ENCODE results near the gene CACNA2D1. TPM values are rescaled to one million over a fixed set of nuclear protein-coding genes. Genes with fewer than 3 reads are reported as not detected.

The CACNA2D1 gene
- total RNA-seq, 1 experiment from 2014 or later: 0.77 TPM

DNA sequence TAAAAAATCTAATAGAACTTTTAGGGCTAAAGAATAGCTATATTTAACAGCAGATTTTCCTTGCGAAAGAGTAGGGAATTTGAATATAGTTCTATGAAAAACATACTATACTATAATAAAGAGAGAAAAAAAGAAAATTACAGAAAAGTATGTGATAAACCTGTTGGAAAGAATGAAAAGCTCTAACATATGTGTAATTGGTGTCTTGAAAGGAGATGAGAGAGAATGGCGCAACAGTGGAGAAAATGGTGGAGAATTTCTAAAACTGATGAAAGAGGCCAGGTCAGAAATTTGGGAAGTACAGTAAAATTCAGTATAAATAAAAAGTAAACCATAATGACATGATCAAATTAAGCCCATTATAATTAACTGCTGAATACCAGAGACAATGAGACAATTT lies 20.8 kb upstream of the CACNA2D1 start:
- Histone ChIP-seq H3F3A (ENCODE audit: low read length, unreplicated experiment) (no peaks in the 10 kb centered on the region), H3K9me3 (ENCODE audit: low read length) (no peaks in the 10 kb centered on the region), H2AFZ (ENCODE audit: low read length) (no peak overlapping the region), H4K20me1 (ENCODE audit: low read length) (no peaks in the 10 kb centered on the region), H3K4me3 (ENCODE audit: low read length) (no peak overlapping the region), H3K36me3 (ENCODE audit: low read depth, low read length) (no peaks in the 10 kb centered on the region), H3K9me2 (replicated peaks; ENCODE audit: low read length) (no peaks in the 10 kb centered on the region), H3K4me2 (ENCODE audit: low read length) (no peak overlapping the region), H3K79me2 (ENCODE audit: low read length) (no peaks in the 10 kb centered on the region), H3K27ac (ENCODE audit: low read length) (no peak overlapping the region), H3K4me1 (ENCODE audit: insufficient read depth, low read length) (no peaks in the 10 kb centered on the region), H3K27me3 (ENCODE audit: low read length) (peaks cover 24% of the 10 kb centered on the region; the same call in 1 of the 2 replicates), H3K9ac (ENCODE audit: low read length) (no peak overlapping the region)
- TF ChIP-seq, protein P1, sequence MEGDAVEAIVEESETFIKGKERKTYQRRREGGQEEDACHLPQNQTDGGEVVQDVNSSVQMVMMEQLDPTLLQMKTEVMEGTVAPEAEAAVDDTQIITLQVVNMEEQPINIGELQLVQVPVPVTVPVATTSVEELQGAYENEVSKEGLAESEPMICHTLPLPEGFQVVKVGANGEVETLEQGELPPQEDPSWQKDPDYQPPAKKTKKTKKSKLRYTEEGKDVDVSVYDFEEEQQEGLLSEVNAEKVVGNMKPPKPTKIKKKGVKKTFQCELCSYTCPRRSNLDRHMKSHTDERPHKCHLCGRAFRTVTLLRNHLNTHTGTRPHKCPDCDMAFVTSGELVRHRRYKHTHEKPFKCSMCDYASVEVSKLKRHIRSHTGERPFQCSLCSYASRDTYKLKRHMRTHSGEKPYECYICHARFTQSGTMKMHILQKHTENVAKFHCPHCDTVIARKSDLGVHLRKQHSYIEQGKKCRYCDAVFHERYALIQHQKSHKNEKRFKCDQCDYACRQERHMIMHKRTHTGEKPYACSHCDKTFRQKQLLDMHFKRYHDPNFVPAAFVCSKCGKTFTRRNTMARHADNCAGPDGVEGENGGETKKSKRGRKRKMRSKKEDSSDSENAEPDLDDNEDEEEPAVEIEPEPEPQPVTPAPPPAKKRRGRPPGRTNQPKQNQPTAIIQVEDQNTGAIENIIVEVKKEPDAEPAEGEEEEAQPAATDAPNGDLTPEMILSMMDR (conservative IDR thresholded peaks at IDR 0.05; ENCODE audit: low read depth, low read length): no peak
- TF ChIP-seq EZH2 (IDR thresholded peaks at IDR 0.05; ENCODE audit: low read length, unreplicated experiment) (no peak), EZH2phosphoT487 (IDR thresholded peaks at IDR 0.05; ENCODE audit: borderline replicate concordance, low read length) (no peak)
- BruUV-seq (replicated peaks): no TSS peak
- intact Hi-C loops (cut with micrococcal nuclease): no loop called here
- DNase-seq (no peak), ATAC-seq (no peak)
- CTCF ChIA-PET: no interaction called here
- POLR2A ChIA-PET (ENCODE audit: unreplicated experiment): interaction anchor here (0.6 kb wide), 1 partner anchor 83 kb away, joined by 7 read pairs; no protein-coding TSS in a partner anchor

DNA sequence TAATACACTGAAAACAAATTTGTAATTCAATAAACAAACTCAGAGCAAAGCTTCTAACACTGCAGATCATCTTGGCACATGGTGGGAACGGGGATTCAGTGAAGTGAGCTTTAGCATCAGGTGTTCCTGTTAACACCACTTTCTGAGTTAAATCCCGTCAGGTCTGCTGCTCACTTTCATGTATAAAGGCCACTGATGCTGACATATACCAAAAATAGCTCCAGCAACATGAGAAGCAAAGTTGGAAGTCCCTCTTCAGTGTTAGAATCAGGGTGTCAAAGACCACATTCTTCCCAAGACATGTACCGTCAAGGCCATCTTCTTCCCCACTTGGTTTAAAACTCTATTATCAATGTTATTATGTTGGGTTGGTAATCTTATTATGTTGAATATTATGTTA lies 11.7 kb upstream of the CACNA2D1 start:
- H3K4me3 ChIP-seq (ENCODE audit: low read length): no peak overlapping the region
- no peaks in the 10 kb centered on the region for H3K79me2 ChIP-seq (ENCODE audit: low read length)
- H3K4me2 ChIP-seq (ENCODE audit: low read length): no peak overlapping the region
- H3K9me2 ChIP-seq (replicated peaks; ENCODE audit: low read length): no peaks in the 10 kb centered on the region
- ChIA-PET POLR2A (ENCODE audit: unreplicated experiment) (no interaction called here), CTCF (no interaction called here)
- DNase-seq (no peak), ATAC-seq (no peak)
- H3K9me3 ChIP-seq (ENCODE audit: low read length): no peaks in the 10 kb centered on the region
- no peak overlapping the region for H2AFZ ChIP-seq (ENCODE audit: low read length)
- H3K27ac ChIP-seq (ENCODE audit: low read length): no peak overlapping the region
- TF ChIP-seq EZH2 (IDR thresholded peaks at IDR 0.05; ENCODE audit: low read length, unreplicated experiment) (no peak), EZH2phosphoT487 (IDR thresholded peaks at IDR 0.05; ENCODE audit: borderline replicate concordance, low read length) (no peak)
- TF ChIP-seq, protein P1 (conservative IDR thresholded peaks at IDR 0.05; ENCODE audit: low read depth, low read length): no peak
- no peaks in the 10 kb centered on the region for H4K20me1 ChIP-seq (ENCODE audit: low read length)
- H3K36me3 ChIP-seq (ENCODE audit: low read depth, low read length): no peaks in the 10 kb centered on the region
- intact Hi-C loops (cut with micrococcal nuclease): no loop called here
- H3F3A ChIP-seq (ENCODE audit: low read length, unreplicated experiment): no peaks in the 10 kb centered on the region
- no TSS peak for BruUV-seq (replicated peaks)
- H3K9ac ChIP-seq (ENCODE audit: low read length): no peak overlapping the region
- H3K4me1 ChIP-seq (ENCODE audit: insufficient read depth, low read length): no peaks in the 10 kb centered on the region
- peaks cover 25% of the 10 kb centered on the region; the same call in 1 of the 2 replicates for H3K27me3 ChIP-seq (ENCODE audit: low read length)

DNA sequence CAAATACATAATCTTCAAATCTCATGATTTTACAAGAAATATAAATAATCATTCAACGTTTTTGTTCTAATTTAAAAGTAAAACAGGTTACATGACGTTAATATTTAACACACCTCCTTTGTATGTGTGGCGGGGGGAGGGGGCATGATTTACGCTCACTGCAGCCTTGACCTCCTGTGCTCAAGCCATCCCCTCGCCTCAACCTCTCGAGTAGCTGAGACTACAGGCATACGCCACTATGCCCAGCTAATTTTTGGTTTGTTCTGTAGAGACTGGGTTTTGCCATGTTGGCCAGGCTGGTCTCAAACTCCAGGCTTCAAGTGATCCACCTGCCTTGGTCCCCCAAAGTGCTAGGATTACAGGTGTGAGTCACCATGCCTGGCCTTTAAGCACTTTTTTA lies 7.2 kb upstream of the CACNA2D1 start:
- Histone ChIP-seq H3K27ac (ENCODE audit: low read length) (no peak overlapping the region), H2AFZ (ENCODE audit: low read length) (no peak overlapping the region), H3K79me2 (ENCODE audit: low read length) (no peaks in the 10 kb centered on the region), H4K20me1 (ENCODE audit: low read length) (no peaks in the 10 kb centered on the region), H3K4me2 (ENCODE audit: low read length) (no peak overlapping the region), H3K9me2 (replicated peaks; ENCODE audit: low read length) (no peaks in the 10 kb centered on the region), H3K4me3 (ENCODE audit: low read length) (no peak overlapping the region), H3K36me3 (ENCODE audit: low read depth, low read length) (no peaks in the 10 kb centered on the region), H3F3A (ENCODE audit: low read length, unreplicated experiment) (no peaks in the 10 kb centered on the region), H3K9me3 (ENCODE audit: low read length) (no peaks in the 10 kb centered on the region), H3K27me3 (ENCODE audit: low read length) (peaks cover 38% of the 10 kb centered on the region; the same call in 1 of the 2 replicates), H3K9ac (ENCODE audit: low read length) (no peak overlapping the region), H3K4me1 (ENCODE audit: insufficient read depth, low read length) (no peaks in the 10 kb centered on the region)
- no peak for ATAC-seq
- ChIA-PET POLR2A (ENCODE audit: unreplicated experiment) (no interaction called here), CTCF (no interaction called here)
- DNase-seq: no peak
- intact Hi-C loops (cut with micrococcal nuclease): no loop called here
- TF ChIP-seq EZH2 (IDR thresholded peaks at IDR 0.05; ENCODE audit: low read length, unreplicated experiment) (no peak), EZH2phosphoT487 (IDR thresholded peaks at IDR 0.05; ENCODE audit: borderline replicate concordance, low read length) (no peak)
- TF ChIP-seq, protein P1 (conservative IDR thresholded peaks at IDR 0.05; ENCODE audit: low read depth, low read length): no peak
- BruUV-seq (replicated peaks): no TSS peak

Measured in PC-3 (cell line).